ENCODE data around the gene PRPF6. TPM values are rescaled to one million over a fixed set of nuclear protein-coding genes. Genes with fewer than 3 reads are reported as not detected.

Gene PRPF6
- total and polyA plus RNA-seq, 7 donors = 23.4 to 59.9 (median 44.9) TPM

- Histone ChIP-seq H3K4me1 (peaks cover 0 to 27% (median 21%) of the 10 kb centered on the region in 4 donors), H3K36me3 (peaks cover 19 to 61% (median 29%) of the 10 kb centered on the region in 4 donors)
These were observed 53.1 kb downstream of the PRPF6 start for GRCh38 chr20:64033981-64034493.

GRCh38 chr20:64035066-64035932 lies 54.4 kb downstream of the PRPF6 start:
- Histone ChIP-seq H3K36me3 (peaks cover 7 to 49% (median 17%) of the 10 kb centered on the region in 4 donors), H3K4me3 (no peak overlapping the region), H3K9me3 (no peaks in the 10 kb centered on the region), H3K27me3 (peaks cover 25 to 39% (median 38%) of the 10 kb centered on the region in 3 donors), H3K27ac (no peak overlapping the region), H3K4me1 (peaks cover 0 to 34% (median 30%) of the 10 kb centered on the region in 4 donors)
- no peak for TF ChIP-seq CTCF (IDR thresholded peaks at IDR 0.05)
- intact Hi-C loops (cut with DNase I) = no loop called here
- WGBS, 2 donors = 78 to 90% methylated on average over 17 of the region's 17 CpGs
- DNase-seq = peak; percentile 42

More at GRCh38 chr20:64033981-64034493, 53.1 kb downstream of the PRPF6 start:
- 84 to 87% methylated on average over 11 of the region's 11 CpGs for WGBS, 2 donors
- TF ChIP-seq POLR2AphosphoS5 (IDR thresholded peaks at IDR 0.05) (peak in 1 of 4 donors; percentile 27), EP300 (IDR thresholded peaks at IDR 0.05) (no peak)
- DNase-seq = peak; percentile 81
- no peak overlapping the region for H3K27ac ChIP-seq
- intact Hi-C loops (cut with DNase I) = no loop called here
- H3K9me3 ChIP-seq = no peaks in the 10 kb centered on the region
- H3K27me3 ChIP-seq = peaks cover 14 to 27% (median 26%) of the 10 kb centered on the region in 3 donors
- H3K4me3 ChIP-seq = no peak overlapping the region

- no peak for TF ChIP-seq POLR2AphosphoS5 (IDR thresholded peaks at IDR 0.05)
- TF ChIP-seq EP300 (IDR thresholded peaks at IDR 0.05) = no peak
- TF ChIP-seq POLR2A (IDR thresholded peaks at IDR 0.05) = no peak
- TF ChIP-seq CTCF (IDR thresholded peaks at IDR 0.05) = no peak
- no peak within 1 kb of the TSS for H3K27ac ChIP-seq
- intact Hi-C loops (cut with DNase I) = no loop called here
- peaks cover 28 to 46% (median 45%) of the 10 kb centered on the region in 3 donors for H3K27me3 ChIP-seq
- no peak for DNase-seq
- H3K9me3 ChIP-seq = no peaks in the 10 kb centered on the region
- H3K36me3 ChIP-seq = peaks cover 1 to 42% (median 13%) of the 10 kb centered on the region in 4 donors
- 86 to 90% methylated on average over 10 of the region's 10 CpGs for WGBS, 2 donors
- no peak within 1 kb of the TSS for H3K4me3 ChIP-seq
- peaks cover 0 to 34% (median 30%) of the 10 kb centered on the region in 4 donors for H3K4me1 ChIP-seq
These were observed 55.0 kb downstream of the PRPF6 start, which contains the start of gene C20orf204 for GRCh38 chr20:64035933-64036345. TSS of gene C20orf204 (plus strand) at chr20:64036182. CDS start at chr20:64036324, 142 bp downstream.

GRCh38 chr20:64036346-64037198 lies 55.6 kb downstream of the PRPF6 start:
- Histone ChIP-seq H3K4me1 (peaks cover 0 to 35% (median 32%) of the 10 kb centered on the region in 4 donors), H3K9me3 (no peaks in the 10 kb centered on the region), H3K4me3 (no peak overlapping the region), H3K36me3 (peaks cover 0 to 38% (median 12%) of the 10 kb centered on the region in 4 donors), H3K27ac (no peak overlapping the region), H3K27me3 (peaks cover 34 to 52% (median 51%) of the 10 kb centered on the region in 3 donors)
- DNase-seq = no peak
- intact Hi-C loops (cut with DNase I) = no loop called here
- 64 to 73% methylated on average over 17 of the region's 17 CpGs for WGBS, 2 donors
- no peak for TF ChIP-seq CTCF (IDR thresholded peaks at IDR 0.05)
- no peak for TF ChIP-seq EP300 (IDR thresholded peaks at IDR 0.05)
- no peak for TF ChIP-seq POLR2AphosphoS5 (IDR thresholded peaks at IDR 0.05)
- no peak for TF ChIP-seq POLR2A (IDR thresholded peaks at IDR 0.05)
